K562 (cell line): Measurements from ENCODE around the gene ATG4D. TPM values are rescaled to one million over a fixed set of nuclear protein-coding genes. Genes with fewer than 3 reads are reported as not detected.

Experiments
- FOXP1 ChIP-seq: sonication (generic); formaldehyde crosslinking; IDR thresholded peaks from 2 replicates; pipeline ENCODE4 v1.8.0; 2022; ENCODE audit warnings: mild to moderate bottlenecking, missing genetic modification reagents
- GABPB1 ChIP-seq: sonication (generic); formaldehyde crosslinking; IDR thresholded peaks from 2 replicates; pipeline ENCODE4 v1.8.0; 2022; ENCODE audit warnings: mild to moderate bottlenecking, missing genetic modification reagents
- HDAC8 ChIP-seq: fragments of 450-650 bp; IDR thresholded peaks from 2 replicates; pipeline ENCODE4 v1.6.1; 2016; ENCODE audit warnings: mild to moderate bottlenecking, missing genetic modification characterization, moderate library complexity, missing compliant biosample characterization
- NFRKB ChIP-seq: fragments of 450-650 bp; IDR thresholded peaks from 2 replicates; pipeline ENCODE4 v1.6.1; 2016; ENCODE audit warnings: low read depth
- NR2C1 ChIP-seq, 2 experiments: fragments of 450-650 bp; IDR thresholded peaks; 2 replicates each; pipeline ENCODE4 v1.6.1; 2017; ENCODE audit warnings: mild to moderate bottlenecking in 2 of 2, antibody characterized with exemption in 1 of 2, inconsistent platforms in 1 of 2, missing compliant biosample characterization in 1 of 2, missing genetic modification characterization in 1 of 2
- NUFIP1 ChIP-seq: fragments of 450-650 bp; IDR thresholded peaks from 2 replicates; pipeline ENCODE4 v1.6.1; 2018; ENCODE audit not compliant: partially characterized antibody
- POLR2B ChIP-seq: fragments of 450-650 bp; IDR thresholded peaks from 2 replicates; pipeline ENCODE4 v1.6.1; 2018; ENCODE audit warnings: low read depth; ENCODE audit not compliant: partially characterized antibody
- ZFP1 ChIP-seq: fragments of 450-650 bp; formaldehyde crosslinking; IDR thresholded peaks from 2 replicates; pipeline ENCODE4 v1.4.0; 2020; ENCODE audit warnings: mild to moderate bottlenecking, mixed read lengths
- ZFP36 ChIP-seq: fragments of 150-350 bp; IDR thresholded peaks from 2 replicates; pipeline ENCODE4 v1.6.1; 2018; ENCODE audit warnings: low read length, low read depth; ENCODE audit not compliant: partially characterized antibody
- ZNF431 ChIP-seq: sonication (generic); formaldehyde crosslinking; IDR thresholded peaks from 2 replicates; pipeline ENCODE4 v1.8.0; 2022; ENCODE audit warnings: mild to moderate bottlenecking, missing genetic modification reagents
- ZNF584 ChIP-seq: fragments of 200-800 bp; sonication (Bioruptor generic); IDR thresholded peaks from 2 replicates; pipeline ENCODE4 v1.6.1; 2016; ENCODE audit warnings: low read depth, mild to moderate bottlenecking, missing genetic modification characterization, missing compliant biosample characterization
- ZNF696 ChIP-seq: fragments of 250-450 bp; sonication (Bioruptor Pico); conservative IDR thresholded peaks from 2 replicates; pipeline ENCODE4 v1.4.0; 2020; ENCODE audit warnings: mild to moderate bottlenecking, moderate library complexity
- polyA plus RNA-seq, 8 experiments: library from polyadenylated mRNA; depleted of rRNA in 4 of 8; stranded (reverse) in 5 of 8; unstranded in 3 of 8; fragments of >200 nt; fragmentation: Nextera tagmentation in 2 of 8; fragmentation: Illumina TruSeq in 1 of 8; extraction: Ambion mirVana in 2 of 8; extraction: Trizol in 1 of 8; gene quantifications; 2 replicates each; pipeline versions ENCODE4 v1.2.1 to v1.2.3, GENCODE V29; 2011 to 2014; ENCODE audit warnings: inconsistent platforms in 1 of 8, missing spikeins in 1 of 8
- total RNA-seq, 7 experiments: library from RNA; depleted of rRNA in 6 of 7; stranded (reverse); fragments of >200 nt in 6 of 7; fragmentation: Illumina TruSeq in 2 of 7; extraction: Trizol in 2 of 7; gene quantifications; 2 replicates each; pipeline versions ENCODE4 v1.2.1 to v1.2.3, GENCODE V29; 2011 to 2021; ENCODE audit warnings: low replicate concordance in 1 of 7
- TF ChIP-seq, protein P1 (sequence below): sonication (generic); formaldehyde crosslinking; IDR thresholded peaks from 2 replicates; pipeline ENCODE4 v1.8.0; 2023; ENCODE audit warnings: missing genetic modification reagents, mild to moderate bottlenecking, borderline replicate concordance
- TF ChIP-seq, protein P2 (sequence below): sonication (generic); IDR thresholded peaks from 2 replicates; pipeline ENCODE4 v1.6.1; 2016
- TF ChIP-seq, protein P3 (sequence below): fragments of 250-450 bp; sonication (Bioruptor Pico); IDR thresholded peaks from 2 replicates; pipeline ENCODE4 v1.5.0; 2021; ENCODE audit warnings: mild to moderate bottlenecking, borderline replicate concordance
- TF ChIP-seq, protein P4 (sequence below): fragments of 250-450 bp; sonication (Bioruptor Pico); IDR thresholded peaks from 2 replicates; pipeline ENCODE4 v1.8.0; 2022; ENCODE audit warnings: inconsistent platforms

The ATG4D gene
- total and polyA plus RNA-seq, 9 of the 15 experiments (the other 6 are each of a cell fraction or from before 2014, with no cell fraction given): 0.51 to 66.1 (median 22.9) TPM

DNA sequence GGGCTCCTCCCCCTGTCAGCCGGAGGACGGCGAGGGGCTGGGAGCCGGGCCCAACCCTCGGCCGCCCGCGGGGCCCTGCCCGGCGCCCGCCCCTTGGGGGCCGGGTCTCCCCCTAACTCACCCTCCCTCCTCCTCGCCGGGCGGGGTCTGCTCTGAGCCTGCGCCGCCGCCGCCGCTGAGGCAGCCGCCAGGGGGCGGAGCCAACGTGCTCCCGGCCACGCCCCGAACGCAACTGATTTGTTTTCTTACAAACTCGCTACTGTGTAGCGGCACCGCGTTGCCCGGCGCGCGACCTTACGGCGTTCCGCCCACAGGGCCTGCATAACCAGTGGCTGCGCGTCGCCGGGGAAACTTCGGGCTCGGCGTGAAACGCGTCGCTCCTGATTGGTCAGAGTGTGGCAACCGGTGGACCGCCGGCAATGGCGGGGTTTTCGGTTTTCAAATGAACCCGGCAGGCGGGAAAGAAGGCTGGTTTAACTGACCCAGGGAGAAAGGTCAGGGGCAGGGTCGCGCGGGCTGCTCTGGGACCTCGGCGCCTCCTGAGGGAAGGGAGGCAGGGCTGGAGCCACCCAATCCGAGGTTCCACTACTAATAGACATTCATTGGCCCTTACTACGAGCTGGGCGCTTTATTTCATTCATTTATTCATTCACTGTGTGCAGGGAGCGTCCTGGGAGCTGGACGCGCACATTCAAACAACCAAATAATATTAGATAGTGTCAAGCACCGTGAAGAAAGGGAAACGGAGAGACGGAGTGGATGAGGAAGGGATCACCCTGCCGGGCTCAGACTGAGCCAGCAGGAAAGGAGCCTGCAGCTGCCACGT is 25.3 kb downstream of the ATG4D start, which contains the start of gene CDKN2D (continued):
- TF ChIP-seq, protein P1, sequence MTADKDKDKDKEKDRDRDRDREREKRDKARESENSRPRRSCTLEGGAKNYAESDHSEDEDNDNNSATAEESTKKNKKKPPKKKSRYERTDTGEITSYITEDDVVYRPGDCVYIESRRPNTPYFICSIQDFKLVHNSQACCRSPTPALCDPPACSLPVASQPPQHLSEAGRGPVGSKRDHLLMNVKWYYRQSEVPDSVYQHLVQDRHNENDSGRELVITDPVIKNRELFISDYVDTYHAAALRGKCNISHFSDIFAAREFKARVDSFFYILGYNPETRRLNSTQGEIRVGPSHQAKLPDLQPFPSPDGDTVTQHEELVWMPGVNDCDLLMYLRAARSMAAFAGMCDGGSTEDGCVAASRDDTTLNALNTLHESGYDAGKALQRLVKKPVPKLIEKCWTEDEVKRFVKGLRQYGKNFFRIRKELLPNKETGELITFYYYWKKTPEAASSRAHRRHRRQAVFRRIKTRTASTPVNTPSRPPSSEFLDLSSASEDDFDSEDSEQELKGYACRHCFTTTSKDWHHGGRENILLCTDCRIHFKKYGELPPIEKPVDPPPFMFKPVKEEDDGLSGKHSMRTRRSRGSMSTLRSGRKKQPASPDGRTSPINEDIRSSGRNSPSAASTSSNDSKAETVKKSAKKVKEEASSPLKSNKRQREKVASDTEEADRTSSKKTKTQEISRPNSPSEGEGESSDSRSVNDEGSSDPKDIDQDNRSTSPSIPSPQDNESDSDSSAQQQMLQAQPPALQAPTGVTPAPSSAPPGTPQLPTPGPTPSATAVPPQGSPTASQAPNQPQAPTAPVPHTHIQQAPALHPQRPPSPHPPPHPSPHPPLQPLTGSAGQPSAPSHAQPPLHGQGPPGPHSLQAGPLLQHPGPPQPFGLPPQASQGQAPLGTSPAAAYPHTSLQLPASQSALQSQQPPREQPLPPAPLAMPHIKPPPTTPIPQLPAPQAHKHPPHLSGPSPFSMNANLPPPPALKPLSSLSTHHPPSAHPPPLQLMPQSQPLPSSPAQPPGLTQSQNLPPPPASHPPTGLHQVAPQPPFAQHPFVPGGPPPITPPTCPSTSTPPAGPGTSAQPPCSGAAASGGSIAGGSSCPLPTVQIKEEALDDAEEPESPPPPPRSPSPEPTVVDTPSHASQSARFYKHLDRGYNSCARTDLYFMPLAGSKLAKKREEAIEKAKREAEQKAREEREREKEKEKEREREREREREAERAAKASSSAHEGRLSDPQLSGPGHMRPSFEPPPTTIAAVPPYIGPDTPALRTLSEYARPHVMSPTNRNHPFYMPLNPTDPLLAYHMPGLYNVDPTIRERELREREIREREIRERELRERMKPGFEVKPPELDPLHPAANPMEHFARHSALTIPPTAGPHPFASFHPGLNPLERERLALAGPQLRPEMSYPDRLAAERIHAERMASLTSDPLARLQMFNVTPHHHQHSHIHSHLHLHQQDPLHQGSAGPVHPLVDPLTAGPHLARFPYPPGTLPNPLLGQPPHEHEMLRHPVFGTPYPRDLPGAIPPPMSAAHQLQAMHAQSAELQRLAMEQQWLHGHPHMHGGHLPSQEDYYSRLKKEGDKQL (CRISPR knock-in tag): no peak
- TF ChIP-seq POLR2B: peak; percentile 35
- TF ChIP-seq NFRKB: peak; percentile 93
- no peak for TF ChIP-seq ZNF696 (CRISPR knock-in tag)
- no peak; the same call in 1 of the 2 replicates for TF ChIP-seq ZNF431 (CRISPR knock-in tag)
- TF ChIP-seq, protein P2, sequence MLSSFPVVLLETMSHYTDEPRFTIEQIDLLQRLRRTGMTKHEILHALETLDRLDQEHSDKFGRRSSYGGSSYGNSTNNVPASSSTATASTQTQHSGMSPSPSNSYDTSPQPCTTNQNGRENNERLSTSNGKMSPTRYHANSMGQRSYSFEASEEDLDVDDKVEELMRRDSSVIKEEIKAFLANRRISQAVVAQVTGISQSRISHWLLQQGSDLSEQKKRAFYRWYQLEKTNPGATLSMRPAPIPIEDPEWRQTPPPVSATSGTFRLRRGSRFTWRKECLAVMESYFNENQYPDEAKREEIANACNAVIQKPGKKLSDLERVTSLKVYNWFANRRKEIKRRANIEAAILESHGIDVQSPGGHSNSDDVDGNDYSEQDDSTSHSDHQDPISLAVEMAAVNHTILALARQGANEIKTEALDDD: 0 out of 2 replicates have a peak, but pooled peaks have one; percentile 6
- peak; percentile 91 for TF ChIP-seq NR2C1 (IDR thresholded peaks at IDR 0.05)
- TF ChIP-seq NR2C1 (tag; IDR thresholded peaks at IDR 0.05): peak; percentile 91
- TF ChIP-seq FOXP1 (CRISPR knock-in tag): peak; percentile 79; the same call in 1 of the 2 replicates
- TF ChIP-seq ZFP1: no peak
- no peak for TF ChIP-seq ZNF584 (CRISPR knock-in tag)
- TF ChIP-seq HDAC8 (tag): peak; percentile 65; the same call in 1 of the 2 replicates
- TF ChIP-seq GABPB1 (CRISPR knock-in tag): peak; percentile 69; the same call in 1 of the 2 replicates
- no peak for TF ChIP-seq NUFIP1
- TF ChIP-seq, protein P3, sequence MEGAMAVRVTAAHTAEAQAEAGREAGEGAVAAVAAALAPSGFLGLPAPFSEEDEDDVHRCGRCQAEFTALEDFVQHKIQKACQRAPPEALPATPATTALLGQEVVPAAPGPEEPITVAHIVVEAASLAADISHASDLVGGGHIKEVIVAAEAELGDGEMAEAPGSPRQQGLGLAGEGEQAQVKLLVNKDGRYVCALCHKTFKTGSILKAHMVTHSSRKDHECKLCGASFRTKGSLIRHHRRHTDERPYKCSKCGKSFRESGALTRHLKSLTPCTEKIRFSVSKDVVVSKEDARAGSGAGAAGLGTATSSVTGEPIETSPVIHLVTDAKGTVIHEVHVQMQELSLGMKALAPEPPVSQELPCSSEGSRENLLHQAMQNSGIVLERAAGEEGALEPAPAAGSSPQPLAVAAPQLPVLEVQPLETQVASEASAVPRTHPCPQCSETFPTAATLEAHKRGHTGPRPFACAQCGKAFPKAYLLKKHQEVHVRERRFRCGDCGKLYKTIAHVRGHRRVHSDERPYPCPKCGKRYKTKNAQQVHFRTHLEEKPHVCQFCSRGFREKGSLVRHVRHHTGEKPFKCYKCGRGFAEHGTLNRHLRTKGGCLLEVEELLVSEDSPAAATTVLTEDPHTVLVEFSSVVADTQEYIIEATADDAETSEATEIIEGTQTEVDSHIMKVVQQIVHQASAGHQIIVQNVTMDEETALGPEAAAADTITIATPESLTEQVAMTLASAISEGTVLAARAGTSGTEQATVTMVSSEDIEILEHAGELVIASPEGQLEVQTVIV (CRISPR knock-in tag): no peak
- no peak for TF ChIP-seq ZFP36
- TF ChIP-seq, protein P4, sequence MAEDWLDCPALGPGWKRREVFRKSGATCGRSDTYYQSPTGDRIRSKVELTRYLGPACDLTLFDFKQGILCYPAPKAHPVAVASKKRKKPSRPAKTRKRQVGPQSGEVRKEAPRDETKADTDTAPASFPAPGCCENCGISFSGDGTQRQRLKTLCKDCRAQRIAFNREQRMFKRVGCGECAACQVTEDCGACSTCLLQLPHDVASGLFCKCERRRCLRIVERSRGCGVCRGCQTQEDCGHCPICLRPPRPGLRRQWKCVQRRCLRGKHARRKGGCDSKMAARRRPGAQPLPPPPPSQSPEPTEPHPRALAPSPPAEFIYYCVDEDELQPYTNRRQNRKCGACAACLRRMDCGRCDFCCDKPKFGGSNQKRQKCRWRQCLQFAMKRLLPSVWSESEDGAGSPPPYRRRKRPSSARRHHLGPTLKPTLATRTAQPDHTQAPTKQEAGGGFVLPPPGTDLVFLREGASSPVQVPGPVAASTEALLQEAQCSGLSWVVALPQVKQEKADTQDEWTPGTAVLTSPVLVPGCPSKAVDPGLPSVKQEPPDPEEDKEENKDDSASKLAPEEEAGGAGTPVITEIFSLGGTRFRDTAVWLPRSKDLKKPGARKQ: no peak
